GM21737 (cell line): Measurements from ENCODE around the gene ZNF202.

ENCODE experiments used
- ATAC-seq: cut with Tn5 transposase; IDR thresholded peaks from one replicate; pipeline ENCODE4 v1.9.1; 2021; ENCODE audit warnings: mild to moderate bottlenecking, moderate library complexity; ENCODE audit not compliant: unreplicated experiment

The ZNF202 gene

GRCh38 chr11:123684601-123685000 lies 56.9 kb downstream of the ZNF202 start:
- ATAC-seq, result no peak

GRCh38 chr11:123683428-123684170 lies 57.9 kb downstream of the ZNF202 start:
- ATAC-seq, result no peak

GRCh38 chr11:123682696-123683410 lies 58.6 kb downstream of the ZNF202 start:
- no peak for ATAC-seq

GRCh38 chr11:123681030-123681429 lies 60.4 kb downstream of the ZNF202 start:
- ATAC-seq, result no peak

- ATAC-seq, result no peak
Measured at GRCh38 chr11:123678246-123678645, 63.2 kb downstream of the ZNF202 start.

- no peak for ATAC-seq
Measured at GRCh38 chr11:123677510-123677909, 64.0 kb downstream of the ZNF202 start.

GRCh38 chr11:123674297-123674696 lies 67.2 kb downstream of the ZNF202 start:
- ATAC-seq, result no peak
